Choroid plexus epithelial cell (primary cell): ENCODE results near the gene OVOL3.

Source experiments
- DNase-seq: peaks from one replicate; pipeline ENCODE4 v3.0.0-alpha.2; 2010; ENCODE audit warnings: low read depth
- H3K4me3 ChIP-seq: 2 replicates; pipeline ENCODE4 v1.5.1; 2011; ENCODE audit warnings: low read depth, mild to moderate bottlenecking, control low read depth, low read length, moderate library complexity
- CTCF ChIP-seq: conservative IDR thresholded peaks from 2 replicates; pipeline ENCODE4 v1.5.1; 2011; ENCODE audit warnings: low read depth, mild to moderate bottlenecking, control low read depth, inconsistent platforms, low read length, moderate library complexity

Gene OVOL3

GRCh38 chr19:36108684-36109083 lies 2.3 kb upstream of the OVOL3 start:
- TF ChIP-seq CTCF = no peak
- DNase-seq = no peak
- H3K4me3 ChIP-seq = no peak overlapping the region

GRCh38 chr19:36111200-36111539 lies 227 bp downstream of the OVOL3 start:
- no peak for DNase-seq
- TF ChIP-seq CTCF = no peak
- no peak overlapping the region for H3K4me3 ChIP-seq

GRCh38 chr19:36112678-36113077 lies 1.7 kb downstream of the OVOL3 start:
- no peak for TF ChIP-seq CTCF
- no peak overlapping the region for H3K4me3 ChIP-seq
- DNase-seq = no peak

GRCh38 chr19:36113425-36113824 lies 2.5 kb downstream of the OVOL3 start:
- H3K4me3 ChIP-seq = peak overlapping the region; percentile 82

GRCh38 chr19:36113894-36114720 lies 3.2 kb downstream of the OVOL3 start:
- peak overlapping the region; percentile 82 for H3K4me3 ChIP-seq
- peak; percentile 24 for DNase-seq
- peak; percentile 32 for TF ChIP-seq CTCF

More at GRCh38 chr19:36113425-36113824, 2.5 kb downstream of the OVOL3 start:
- no peak for DNase-seq
- no peak for TF ChIP-seq CTCF

- H3K4me3 ChIP-seq = peak within 1 kb of the TSS; percentile 84
- DNase-seq = peak; percentile 100
- no peak for TF ChIP-seq CTCF
Measured at GRCh38 chr19:36114721-36115452, 3.9 kb downstream of the OVOL3 start, which contains the start of gene POLR2I. Gene POLR2I, minus strand, starts transcription at chr19:36114875. Its CDS starts 19 bp downstream, at chr19:36114856.
